HCT116 (cell line): ENCODE results near the gene DRD5. TPM values are rescaled to one million over a fixed set of nuclear protein-coding genes. Genes with fewer than 3 reads are reported as not detected.

Source experiments
- ATAC-seq: fragments of 200-7000 bp; cut with Tn5 transposase; 2 replicates; pipeline ENCODE4 v1.9.1; 2020; ENCODE audit warnings: mild to moderate bottlenecking, moderate library complexity
- BruUV-seq: library from RNA; stranded (reverse); fragments of 400-500 nt; replicated peaks from 2 replicates; lab custom pipeline; 2021; lab: Mats Ljungman, UMichigan
- CTCF ChIA-PET: fragments of 300-600 bp; sonication (Branson Sonifier 250); formaldehyde crosslinking; loops from one replicate; lab custom pipeline; 2021; ENCODE audit warnings: antibody characterized with exemption; lab: Charles Lee
- POLR2A ChIA-PET: fragments of 300-600, 350-600 bp; sonication (Branson Sonifier 250); formaldehyde crosslinking; loops from one replicate; lab custom pipeline; 2021; ENCODE audit warnings: antibody characterized with exemption; lab: Charles Lee
- RAD21 ChIA-PET, 2 experiments: fragments of 300-600 bp; sonication (Branson Sonifier 250); formaldehyde crosslinking; loops; one replicate each; lab custom pipeline; 2023; ENCODE audit warnings: low total read pairs in 2 of 2; ENCODE audit not compliant: uncharacterized antibody in 2 of 2, unreplicated experiment in 2 of 2, low non-redundant PET in 1 of 2; lab: Charles Lee
- DNase-seq: peaks from one replicate; pipeline ENCODE4 v3.0.0-alpha.2; 2010; ENCODE audit warnings: low read depth, low spot score
- H2AFZ ChIP-seq: fragments of 200-600 bp; shearing (Covaris generic), sonication (generic); 2 replicates; pipeline ENCODE4 v1.6.1; 2017; ENCODE audit warnings: low read depth, mixed run types, mixed read lengths, antibody characterized with exemption, low read length; ENCODE audit not compliant: poor library complexity, severe bottlenecking
- H3K27ac ChIP-seq: 2 replicates; pipeline ENCODE4 v1.5.1; 2012; ENCODE audit warnings: low read depth, low read length
- H3K27me3 ChIP-seq: fragments of 200-600 bp; sonication (generic); 2 replicates; pipeline ENCODE4 v1.6.1; 2016; ENCODE audit warnings: mixed run types, low read length, mixed read lengths; ENCODE audit not compliant: insufficient read depth
- H3K36me3 ChIP-seq, 2 experiments: fragments of 200-500 bp in 1 of 2; fragments of 200-600 bp in 1 of 2; sonication (Bioruptor generic) in 1 of 2; sonication (generic) in 1 of 2; 2 replicates each; pipeline versions ENCODE4 v1.5.1 to v1.6.1; 2014 to 2016; ENCODE audit warnings: low read length in 2 of 2, inconsistent platforms in 1 of 2, mixed read lengths in 1 of 2, mixed run types in 1 of 2; ENCODE audit not compliant: insufficient read depth in 2 of 2, control insufficient read depth in 1 of 2
- H3K4me1 ChIP-seq, 2 experiments: fragments of 200-600 bp in 1 of 2; sonication (generic) in 1 of 2; 2 replicates each; pipeline versions ENCODE4 v1.5.1 to v1.6.1; 2012 to 2017; ENCODE audit warnings: low read length in 2 of 2, inconsistent platforms in 1 of 2, mild to moderate bottlenecking in 1 of 2, mixed read lengths in 1 of 2, mixed run types in 1 of 2, moderate library complexity in 1 of 2; ENCODE audit not compliant: insufficient read depth in 2 of 2, control insufficient read depth in 1 of 2
- H3K4me2 ChIP-seq: fragments of 200-600 bp; sonication (generic); 2 replicates; pipeline ENCODE4 v1.6.1; 2017; ENCODE audit warnings: mixed run types, low read length, mixed read lengths
- H3K4me3 ChIP-seq, 2 experiments: fragments of 200-600 bp in 1 of 2; sonication (generic) in 1 of 2; replicated peaks in 1 of 2; 2 replicates each; pipeline ENCODE4 v1.5.1; 2011 to 2016; ENCODE audit warnings: low read length in 2 of 2, control low read depth in 1 of 2, low read depth in 1 of 2, mild to moderate bottlenecking in 1 of 2, mixed read lengths in 1 of 2, mixed run types in 1 of 2
- H3K79me2 ChIP-seq: fragments of 200-600 bp; sonication (generic); 2 replicates; pipeline ENCODE4 v1.6.1; 2017; ENCODE audit warnings: mild to moderate bottlenecking, mixed run types, low read length, moderate library complexity, mixed read lengths; ENCODE audit not compliant: insufficient read depth
- H3K9ac ChIP-seq: fragments of 200-600 bp; sonication (generic); 2 replicates; pipeline ENCODE4 v1.6.1; 2016; ENCODE audit warnings: low read length, mixed read lengths
- H3K9me2 ChIP-seq: fragments of 200-600 bp; sonication (generic), shearing (Covaris generic); 2 replicates; pipeline ENCODE4 v1.6.1; 2017; ENCODE audit warnings: mixed run types, mild to moderate bottlenecking, moderate library complexity; ENCODE audit not compliant: insufficient read depth
- H3K9me3 ChIP-seq, 2 experiments: fragments of 200-500 bp in 1 of 2; fragments of 200-600 bp in 1 of 2; sonication (Bioruptor generic) in 1 of 2; sonication (generic) in 1 of 2; 2 replicates each; pipeline ENCODE4 v1.6.1; 2014 to 2017; ENCODE audit warnings: low read length in 2 of 2, mixed read lengths in 2 of 2, inconsistent platforms in 1 of 2, low read depth in 1 of 2, mild to moderate bottlenecking in 1 of 2, mixed run types in 1 of 2, moderate library complexity in 1 of 2; ENCODE audit not compliant: control insufficient read depth in 1 of 2, insufficient read depth in 1 of 2
- H4K20me1 ChIP-seq: fragments of 200-600 bp; sonication (generic), shearing (Covaris generic); 2 replicates; pipeline ENCODE4 v1.6.1; 2017; ENCODE audit warnings: mixed run types, mild to moderate bottlenecking, moderate library complexity; ENCODE audit not compliant: insufficient read depth
- CBX3 ChIP-seq: IDR thresholded peaks from 2 replicates; pipeline ENCODE4 v1.6.1; 2012; ENCODE audit warnings: low read depth
- CEBPB ChIP-seq: IDR thresholded peaks from 2 replicates; pipeline ENCODE4 v1.6.1; 2012; ENCODE audit warnings: low read depth
- EGR1 ChIP-seq: IDR thresholded peaks from 2 replicates; pipeline ENCODE4 v1.6.1; 2012; ENCODE audit warnings: low read depth
- EZH2 ChIP-seq: fragments of 200-600 bp; sonication (generic); IDR thresholded peaks from 2 replicates; pipeline ENCODE4 v1.6.1; 2017; ENCODE audit warnings: antibody characterized with exemption, mixed run types
- FOSL1 ChIP-seq: IDR thresholded peaks from 2 replicates; pipeline ENCODE4 v1.6.1; 2012; ENCODE audit warnings: low read depth
- JUND ChIP-seq: IDR thresholded peaks from 2 replicates; pipeline ENCODE4 v1.6.1; 2012
- SIN3A ChIP-seq: IDR thresholded peaks from 2 replicates; pipeline ENCODE4 v1.6.1; 2012; ENCODE audit warnings: low read depth
- SP1 ChIP-seq: IDR thresholded peaks from 2 replicates; pipeline ENCODE4 v1.6.1; 2012; ENCODE audit warnings: low read depth
- ZFX ChIP-seq: fragments of 450-650 bp; IDR thresholded peaks from 2 replicates; pipeline ENCODE4 v1.6.1; 2017
- ZNF274 ChIP-seq: fragments of 200-500 bp; sonication (Bioruptor generic); IDR thresholded peaks from 2 replicates; pipeline ENCODE4 v1.6.1; 2014; ENCODE audit warnings: mild to moderate bottlenecking, low read depth, low read length, inconsistent platforms
- intact Hi-C: fragments of 100-400 bp; cut with micrococcal nuclease; formaldehyde crosslinking; loops from 2 replicates; pipeline ENCODE4 v1.10.0; 2022
- total RNA-seq: library from RNA; stranded (reverse); gene quantifications from one replicate; pipeline ENCODE4 v1.2.1, GENCODE V29; 2021; ENCODE audit not compliant: unreplicated experiment
- TF ChIP-seq, protein P1 (sequence below): IDR thresholded peaks from 2 replicates; pipeline ENCODE4 v1.6.1; 2012
- TF ChIP-seq, protein P2 (sequence below): IDR thresholded peaks from 2 replicates; pipeline ENCODE4 v1.6.1; 2011; ENCODE audit warnings: mild to moderate bottlenecking, low read length, moderate library complexity; ENCODE audit not compliant: insufficient replicate concordance; ENCODE audit errors: extremely low read depth

Gene DRD5
- total RNA-seq, 1 experiment from 2014 or later = not detected

DNA sequence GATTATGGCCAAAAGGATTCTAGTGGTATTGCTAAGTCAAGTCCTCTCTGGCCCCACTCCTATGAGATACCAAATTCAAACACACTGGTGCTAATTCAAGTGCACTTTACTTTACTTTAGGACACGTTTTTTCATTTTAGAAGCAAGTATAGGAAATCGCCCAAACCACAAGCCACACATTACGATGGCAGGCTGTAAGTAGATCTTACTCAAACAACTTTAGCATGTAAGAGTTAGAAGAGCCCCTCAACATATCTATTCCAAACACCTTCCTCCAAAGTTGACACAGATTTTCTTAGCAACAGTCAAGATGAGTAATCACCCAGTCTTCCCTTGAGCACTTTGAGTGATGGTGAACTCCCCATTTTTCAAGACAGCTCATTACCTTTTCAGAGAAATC lies 43.6 kb downstream of the DRD5 start:
- POLR2A ChIA-PET = no interaction called here
- DNase-seq (no peak), ATAC-seq (no peak)
- Histone ChIP-seq H3K4me1 (no peaks in the 10 kb centered on the region), H3K9ac (no peak overlapping the region), H3K9me3 (no peaks in the 10 kb centered on the region), H3K4me2 (no peak overlapping the region), H2AFZ (no peak overlapping the region), H3K27ac (no peak overlapping the region), H3K27me3 (0 out of 2 replicates have a peak, but pooled peaks cover 8% of the 10 kb centered on the region), H4K20me1 (no peaks in the 10 kb centered on the region), H3K36me3 (no peaks in the 10 kb centered on the region), H3K79me2 (no peaks in the 10 kb centered on the region), H3K4me3 (no peak overlapping the region), H3K9me2 (no peaks in the 10 kb centered on the region)
- TF ChIP-seq, protein P1, sequence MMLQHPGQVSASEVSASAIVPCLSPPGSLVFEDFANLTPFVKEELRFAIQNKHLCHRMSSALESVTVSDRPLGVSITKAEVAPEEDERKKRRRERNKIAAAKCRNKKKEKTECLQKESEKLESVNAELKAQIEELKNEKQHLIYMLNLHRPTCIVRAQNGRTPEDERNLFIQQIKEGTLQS = no peak
- TF ChIP-seq CBX3 = no peak
- no peak for TF ChIP-seq ZNF274
- TF ChIP-seq EGR1 = no peak
- no peak for TF ChIP-seq FOSL1
- no peak for TF ChIP-seq SIN3A
- no peak for TF ChIP-seq ZFX
- no peak for TF ChIP-seq CEBPB
- no peak for TF ChIP-seq JUND
- TF ChIP-seq SP1 = no peak
- TF ChIP-seq EZH2 = no peak
- TF ChIP-seq, protein P2, sequence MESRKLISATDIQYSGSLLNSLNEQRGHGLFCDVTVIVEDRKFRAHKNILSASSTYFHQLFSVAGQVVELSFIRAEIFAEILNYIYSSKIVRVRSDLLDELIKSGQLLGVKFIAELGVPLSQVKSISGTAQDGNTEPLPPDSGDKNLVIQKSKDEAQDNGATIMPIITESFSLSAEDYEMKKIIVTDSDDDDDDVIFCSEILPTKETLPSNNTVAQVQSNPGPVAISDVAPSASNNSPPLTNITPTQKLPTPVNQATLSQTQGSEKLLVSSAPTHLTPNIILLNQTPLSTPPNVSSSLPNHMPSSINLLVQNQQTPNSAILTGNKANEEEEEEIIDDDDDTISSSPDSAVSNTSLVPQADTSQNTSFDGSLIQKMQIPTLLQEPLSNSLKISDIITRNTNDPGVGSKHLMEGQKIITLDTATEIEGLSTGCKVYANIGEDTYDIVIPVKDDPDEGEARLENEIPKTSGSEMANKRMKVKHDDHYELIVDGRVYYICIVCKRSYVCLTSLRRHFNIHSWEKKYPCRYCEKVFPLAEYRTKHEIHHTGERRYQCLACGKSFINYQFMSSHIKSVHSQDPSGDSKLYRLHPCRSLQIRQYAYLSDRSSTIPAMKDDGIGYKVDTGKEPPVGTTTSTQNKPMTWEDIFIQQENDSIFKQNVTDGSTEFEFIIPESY = no peak
- CTCF ChIA-PET = no interaction called here
- RAD21 ChIA-PET = no interaction called here
- BruUV-seq = no TSS peak
- intact Hi-C loops = no loop called here
